Type B pancreatic cell (in vitro differentiated cells): ENCODE results near the gene SAMD4B. TPM values are rescaled to one million over a fixed set of nuclear protein-coding genes. Genes with fewer than 3 reads are reported as not detected.

Source experiments
- DNase-seq: peaks from one replicate; pipeline ENCODE4 v3.0.0; 2021; ENCODE audit warnings: mixed read lengths; ENCODE audit not compliant: unreplicated experiment; ENCODE audit errors: extremely low spot score
- H3K27ac Mint-ChIP-seq: 2 replicates; pipeline ENCODE4 v1.8.0; 2021; ENCODE audit warnings: mild to moderate bottlenecking, mixed read lengths
- H3K27me3 Mint-ChIP-seq: 2 replicates; pipeline ENCODE4 v1.8.0; 2021; ENCODE audit warnings: mixed read lengths
- H3K36me3 Mint-ChIP-seq: 2 replicates; pipeline ENCODE4 v1.8.0; 2021; ENCODE audit warnings: mixed read lengths
- H3K4me1 Mint-ChIP-seq: one replicate; pipeline ENCODE4 v1.8.0; 2021; ENCODE audit warnings: mixed read lengths; ENCODE audit not compliant: unreplicated experiment
- H3K4me3 Mint-ChIP-seq: 2 replicates; pipeline ENCODE4 v1.8.0; 2021; ENCODE audit warnings: mild to moderate bottlenecking, mixed read lengths
- H3K9me3 Mint-ChIP-seq: 2 replicates; pipeline ENCODE4 v1.8.0; 2021; ENCODE audit warnings: mixed read lengths
- total RNA-seq: library from RNA; stranded (reverse); gene quantifications from 2 replicates; pipeline ENCODE4 v1.2.1, GENCODE V29; 2021; ENCODE audit warnings: low replicate concordance
- TF ChIP-seq, protein P1 (sequence below): fragments of 200-600 bp; sonication (generic); conservative IDR thresholded peaks from 2 replicates; pipeline ENCODE4 v1.5.0; 2021; ENCODE audit warnings: antibody characterized with exemption, mild to moderate bottlenecking

The SAMD4B gene
- total RNA-seq, 1 donor from 2014 or later = 123 TPM

DNA sequence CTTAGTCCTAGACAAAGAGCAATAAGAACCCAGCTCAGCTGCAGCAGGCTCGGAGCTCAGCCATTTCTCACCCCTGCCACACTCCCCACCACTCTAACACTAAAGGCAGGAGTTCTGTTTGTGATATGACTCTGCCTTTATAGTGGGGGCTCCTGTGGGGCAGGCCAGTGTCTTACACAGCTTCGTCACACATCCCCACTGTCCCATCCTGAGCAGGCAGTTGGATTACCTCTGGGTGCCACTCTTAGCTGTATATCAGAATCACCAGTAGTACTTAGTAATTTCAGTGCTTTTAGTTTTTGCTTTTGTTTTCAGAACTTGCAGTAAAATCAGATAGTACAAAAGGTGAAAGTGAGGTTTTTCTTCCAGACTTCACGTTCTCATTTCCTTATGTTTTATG lies 16.8 kb downstream of the SAMD4B start:
- TF ChIP-seq, protein P1, sequence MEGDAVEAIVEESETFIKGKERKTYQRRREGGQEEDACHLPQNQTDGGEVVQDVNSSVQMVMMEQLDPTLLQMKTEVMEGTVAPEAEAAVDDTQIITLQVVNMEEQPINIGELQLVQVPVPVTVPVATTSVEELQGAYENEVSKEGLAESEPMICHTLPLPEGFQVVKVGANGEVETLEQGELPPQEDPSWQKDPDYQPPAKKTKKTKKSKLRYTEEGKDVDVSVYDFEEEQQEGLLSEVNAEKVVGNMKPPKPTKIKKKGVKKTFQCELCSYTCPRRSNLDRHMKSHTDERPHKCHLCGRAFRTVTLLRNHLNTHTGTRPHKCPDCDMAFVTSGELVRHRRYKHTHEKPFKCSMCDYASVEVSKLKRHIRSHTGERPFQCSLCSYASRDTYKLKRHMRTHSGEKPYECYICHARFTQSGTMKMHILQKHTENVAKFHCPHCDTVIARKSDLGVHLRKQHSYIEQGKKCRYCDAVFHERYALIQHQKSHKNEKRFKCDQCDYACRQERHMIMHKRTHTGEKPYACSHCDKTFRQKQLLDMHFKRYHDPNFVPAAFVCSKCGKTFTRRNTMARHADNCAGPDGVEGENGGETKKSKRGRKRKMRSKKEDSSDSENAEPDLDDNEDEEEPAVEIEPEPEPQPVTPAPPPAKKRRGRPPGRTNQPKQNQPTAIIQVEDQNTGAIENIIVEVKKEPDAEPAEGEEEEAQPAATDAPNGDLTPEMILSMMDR = no peak
- no peaks in the 10 kb centered on the region for H3K27me3 Mint-ChIP-seq
- H3K27ac Mint-ChIP-seq = no peak overlapping the region
- no peak overlapping the region for H3K4me3 Mint-ChIP-seq
- no peaks in the 10 kb centered on the region for H3K4me1 Mint-ChIP-seq
- H3K36me3 Mint-ChIP-seq = peaks cover 22% of the 10 kb centered on the region
- H3K9me3 Mint-ChIP-seq = no peaks in the 10 kb centered on the region
- no peak for DNase-seq

DNA sequence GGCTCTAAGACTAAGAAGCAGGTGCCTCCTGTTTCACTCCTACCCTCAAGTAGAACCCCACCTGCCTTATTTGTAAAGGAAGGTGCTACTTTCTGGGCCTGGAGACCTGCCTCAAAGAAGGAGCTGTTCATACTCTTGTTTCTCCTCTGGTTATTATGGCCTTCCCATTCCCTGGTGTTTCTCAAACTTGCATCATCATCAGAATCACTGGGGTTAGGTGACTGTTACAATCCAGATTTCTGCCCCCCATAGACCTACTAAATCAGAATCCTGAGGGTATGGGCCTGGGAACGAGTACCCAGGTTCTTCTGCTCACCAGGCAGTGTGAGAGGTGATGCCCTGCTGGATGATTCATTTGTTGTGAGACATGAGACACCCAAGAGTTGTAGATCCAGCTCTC lies 18.4 kb downstream of the SAMD4B start:
- TF ChIP-seq, protein P1 = no peak
- no peaks in the 10 kb centered on the region for H3K27me3 Mint-ChIP-seq
- peaks cover 25% of the 10 kb centered on the region for H3K36me3 Mint-ChIP-seq
- H3K9me3 Mint-ChIP-seq = no peaks in the 10 kb centered on the region
- H3K4me1 Mint-ChIP-seq = no peaks in the 10 kb centered on the region
- H3K4me3 Mint-ChIP-seq = no peak overlapping the region
- no peak overlapping the region for H3K27ac Mint-ChIP-seq
- DNase-seq = no peak

DNA sequence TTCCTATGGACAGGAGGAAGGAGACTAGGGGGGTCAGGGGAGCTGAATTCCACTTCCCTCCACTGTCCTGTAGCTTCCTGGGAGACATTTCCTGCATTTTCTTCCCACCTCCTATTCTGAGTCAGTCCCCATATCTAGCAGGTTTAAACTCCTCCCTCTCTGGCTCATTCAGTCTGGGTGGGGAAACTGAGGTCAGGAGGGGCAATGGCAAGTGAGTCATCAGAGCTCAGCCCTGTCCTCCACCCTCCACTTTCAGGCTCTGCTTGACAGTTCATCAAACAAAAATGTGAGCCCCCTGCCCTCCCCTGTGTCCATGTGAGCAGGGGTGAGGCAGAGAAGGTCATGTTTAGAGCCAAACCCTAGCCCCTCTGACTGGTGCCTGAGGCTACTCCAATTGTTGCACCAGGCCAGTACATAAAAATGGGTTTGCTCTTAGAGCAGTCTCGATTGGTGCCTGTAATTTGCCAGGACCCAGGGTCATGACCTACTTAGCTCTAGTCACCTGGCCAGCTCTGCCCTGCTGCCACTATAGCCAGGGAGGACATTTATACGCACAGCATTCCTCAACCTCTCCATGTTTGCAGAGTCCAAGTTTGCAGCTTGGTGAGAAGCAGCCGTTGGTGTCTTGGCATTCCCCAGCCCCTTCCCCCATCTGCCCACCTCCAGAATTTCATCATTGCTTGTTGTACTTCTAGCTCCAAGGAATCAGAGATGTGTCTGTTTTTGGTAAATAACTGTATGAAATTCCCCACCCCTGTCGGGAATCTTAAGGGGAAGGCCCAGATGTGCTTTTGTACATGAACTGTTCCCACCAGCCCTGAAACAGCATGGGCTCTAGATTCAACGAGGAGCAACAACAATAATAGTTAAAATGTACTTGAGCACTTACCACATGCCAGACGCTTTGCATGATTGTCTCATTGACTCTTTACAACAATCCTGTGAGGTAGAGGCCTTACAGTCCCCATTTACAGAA lies 20.7 kb downstream of the SAMD4B start:
- Mint-ChIP-seq H3K27ac (no peak overlapping the region), H3K4me1 (no peaks in the 10 kb centered on the region), H3K36me3 (peaks cover 13% of the 10 kb centered on the region), H3K9me3 (no peaks in the 10 kb centered on the region), H3K27me3 (no peaks in the 10 kb centered on the region), H3K4me3 (no peak overlapping the region)
- no peak for DNase-seq
- TF ChIP-seq, protein P1 = no peak

DNA sequence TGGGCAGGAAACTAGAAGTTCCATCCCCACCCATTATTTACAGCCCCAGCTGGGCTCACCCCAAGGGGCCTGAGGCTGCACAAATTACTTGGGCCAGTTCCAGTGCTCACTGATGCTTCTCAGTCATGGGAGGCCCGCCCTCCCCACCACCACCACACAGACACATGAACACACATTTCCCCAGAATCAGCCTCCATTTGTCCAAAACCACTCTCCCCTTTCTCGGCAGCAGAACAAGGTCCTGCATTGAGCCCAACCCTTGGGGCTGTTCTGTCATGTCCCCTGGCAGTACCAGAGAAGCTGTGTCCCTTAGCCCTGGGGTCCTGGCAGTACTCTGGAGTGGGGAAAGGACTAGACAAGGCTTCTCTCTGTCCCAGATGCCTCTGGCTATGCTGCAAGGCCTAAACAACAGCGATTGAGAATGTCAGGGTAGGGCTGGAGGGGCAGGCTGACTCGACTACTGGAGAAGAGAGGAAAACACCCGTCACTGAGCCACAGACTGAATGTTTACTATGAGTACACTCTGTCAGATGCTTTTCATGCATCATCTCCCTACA lies 21.8 kb downstream of the SAMD4B start:
- no peaks in the 10 kb centered on the region for H3K4me1 Mint-ChIP-seq
- no peak overlapping the region for H3K4me3 Mint-ChIP-seq
- TF ChIP-seq, protein P1 = no peak
- H3K27me3 Mint-ChIP-seq = no peaks in the 10 kb centered on the region
- H3K36me3 Mint-ChIP-seq = peaks cover 19% of the 10 kb centered on the region
- DNase-seq = no peak
- H3K27ac Mint-ChIP-seq = no peak overlapping the region
- no peaks in the 10 kb centered on the region for H3K9me3 Mint-ChIP-seq

DNA sequence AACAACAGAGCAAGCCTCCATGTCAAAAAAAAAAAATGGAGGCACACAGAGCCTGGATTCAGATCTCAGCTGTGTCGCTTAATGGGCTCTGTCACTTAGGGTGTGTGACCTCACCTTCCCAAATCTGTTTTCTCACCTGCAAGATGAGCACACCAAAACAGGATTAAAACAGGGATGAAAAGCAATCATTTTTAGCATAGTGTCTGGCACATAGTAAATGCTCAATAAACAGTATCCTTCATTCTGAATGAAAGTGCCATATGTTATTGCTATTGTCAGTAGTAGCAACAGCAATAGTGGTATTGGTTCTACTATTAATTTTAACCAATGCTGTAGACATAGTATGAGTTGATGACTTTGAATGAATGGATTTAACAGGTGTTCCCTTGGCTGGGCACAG lies 23.3 kb downstream of the SAMD4B start:
- DNase-seq = no peak
- no peaks in the 10 kb centered on the region for H3K4me1 Mint-ChIP-seq
- H3K4me3 Mint-ChIP-seq = no peak overlapping the region
- peaks cover 22% of the 10 kb centered on the region for H3K36me3 Mint-ChIP-seq
- no peak overlapping the region for H3K27ac Mint-ChIP-seq
- H3K9me3 Mint-ChIP-seq = no peaks in the 10 kb centered on the region
- TF ChIP-seq, protein P1 = no peak
- H3K27me3 Mint-ChIP-seq = no peaks in the 10 kb centered on the region
